Measurements from ENCODE around the gene C17orf100. TPM values are rescaled to one million over a fixed set of nuclear protein-coding genes. Genes with fewer than 3 reads are reported as not detected.
"Not testable (repeated sequence)": the region's sequence is repeated elsewhere in the genome, so short reads cannot be mapped to it uniquely, and the experiment has no call there.

The C17orf100 gene
- total and polyA plus RNA-seq, 9 donors = 0.98 to 4.1 (median 3.6) TPM

- H3K4me3 ChIP-seq (ENCODE audit: low read length); H3K27ac ChIP-seq (ENCODE audit: low read length); DNase-seq; H3K9me3 ChIP-seq (replicated peaks; ENCODE audit: control insufficient read depth, low read depth, low read length); H3K36me3 ChIP-seq (ENCODE audit: control insufficient read depth, insufficient read depth, low read length): not testable (repeated sequence)
- Histone ChIP-seq H3K4me1 (ENCODE audit: control insufficient read depth, insufficient read depth, low read length) (peaks cover 24% of the 10 kb centered on the region), H3K27me3 (ENCODE audit: control insufficient read depth, insufficient read depth, low read length) (peaks cover 56% of the 10 kb centered on the region)
- 0% methylated on average over 3 of the region's 41 CpGs for WGBS (ENCODE audit: insufficient coverage)
Measured at GRCh38 chr17:6655732-6656361, 4.3 kb downstream of the C17orf100 start.

- not testable (repeated sequence) for H3K9me3 ChIP-seq (replicated peaks; ENCODE audit: control insufficient read depth, low read depth, low read length); DNase-seq; H3K4me3 ChIP-seq (ENCODE audit: low read length); H3K36me3 ChIP-seq (ENCODE audit: control insufficient read depth, insufficient read depth, low read length); H3K27ac ChIP-seq (ENCODE audit: low read length)
- H3K4me1 ChIP-seq (ENCODE audit: control insufficient read depth, insufficient read depth, low read length) = peaks cover 19% of the 10 kb centered on the region
- H3K27me3 ChIP-seq (ENCODE audit: control insufficient read depth, insufficient read depth, low read length) = peaks cover 53% of the 10 kb centered on the region
- whole genome bisulfite sequencing (ENCODE audit: insufficient coverage) = 5% methylated on average over 28 of the region's 55 CpGs
Measured at GRCh38 chr17:6656797-6657632, 5.5 kb downstream of the C17orf100 start.

GRCh38 chr17:6657633-6658287 is 6.2 kb downstream of the C17orf100 start:
- Histone ChIP-seq H3K4me1 (ENCODE audit: control insufficient read depth, insufficient read depth, low read length) (peaks cover 13% of the 10 kb centered on the region), H3K36me3 (ENCODE audit: control insufficient read depth, insufficient read depth, low read length) (no peaks in the 10 kb centered on the region), H3K4me3 (ENCODE audit: low read length) (no peak overlapping the region), H3K27me3 (ENCODE audit: control insufficient read depth, insufficient read depth, low read length) (peaks cover 52% of the 10 kb centered on the region), H3K9me3 (replicated peaks; ENCODE audit: control insufficient read depth, low read depth, low read length) (no peaks in the 10 kb centered on the region), H3K27ac (ENCODE audit: low read length) (no peak overlapping the region)
- DNase-seq = no peak
- WGBS (ENCODE audit: insufficient coverage) = 71% methylated on average over 11 of the region's 18 CpGs

- not testable (repeated sequence) for H3K4me3 ChIP-seq (ENCODE audit: low read length); H3K9me3 ChIP-seq (replicated peaks; ENCODE audit: control insufficient read depth, low read depth, low read length); H3K27ac ChIP-seq (ENCODE audit: low read length); H3K36me3 ChIP-seq (ENCODE audit: control insufficient read depth, insufficient read depth, low read length); DNase-seq
- Histone ChIP-seq H3K27me3 (ENCODE audit: control insufficient read depth, insufficient read depth, low read length) (peaks cover 52% of the 10 kb centered on the region), H3K4me1 (ENCODE audit: control insufficient read depth, insufficient read depth, low read length) (peaks cover 12% of the 10 kb centered on the region)
- WGBS (ENCODE audit: insufficient coverage) = no CpG with 5 or more reads among the region's 5 CpGs
Measured at GRCh38 chr17:6658411-6658810, 6.8 kb downstream of the C17orf100 start.

- Histone ChIP-seq H3K27ac (ENCODE audit: low read length) (no peak overlapping the region), H3K9me3 (replicated peaks; ENCODE audit: control insufficient read depth, low read depth, low read length) (no peaks in the 10 kb centered on the region), H3K4me3 (ENCODE audit: low read length) (no peak overlapping the region), H3K27me3 (ENCODE audit: control insufficient read depth, insufficient read depth, low read length) (peaks cover 40% of the 10 kb centered on the region), H3K4me1 (ENCODE audit: control insufficient read depth, insufficient read depth, low read length) (peaks cover 2% of the 10 kb centered on the region), H3K36me3 (ENCODE audit: control insufficient read depth, insufficient read depth, low read length) (no peaks in the 10 kb centered on the region)
- 75% methylated on average over 9 of the region's 9 CpGs for WGBS (ENCODE audit: insufficient coverage)
- DNase-seq = no peak
Measured at GRCh38 chr17:6660101-6660500, 8.5 kb downstream of the C17orf100 start.

GRCh38 chr17:6660805-6661463 is 9.4 kb downstream of the C17orf100 start:
- H3K36me3 ChIP-seq (ENCODE audit: control insufficient read depth, insufficient read depth, low read length) = no peaks in the 10 kb centered on the region
- H3K4me3 ChIP-seq (ENCODE audit: low read length) = no peak overlapping the region
- DNase-seq = peak; percentile 27
- no peaks in the 10 kb centered on the region for H3K4me1 ChIP-seq (ENCODE audit: control insufficient read depth, insufficient read depth, low read length)
- WGBS (ENCODE audit: insufficient coverage) = 48% methylated on average over 8 of the region's 11 CpGs
- H3K9me3 ChIP-seq (replicated peaks; ENCODE audit: control insufficient read depth, low read depth, low read length) = no peaks in the 10 kb centered on the region
- H3K27ac ChIP-seq (ENCODE audit: low read length) = no peak overlapping the region
- peaks cover 34% of the 10 kb centered on the region for H3K27me3 ChIP-seq (ENCODE audit: control insufficient read depth, insufficient read depth, low read length)

GRCh38 chr17:6661464-6661848 is 9.9 kb downstream of the C17orf100 start:
- Histone ChIP-seq H3K4me1 (ENCODE audit: control insufficient read depth, insufficient read depth, low read length) (no peaks in the 10 kb centered on the region), H3K27me3 (ENCODE audit: control insufficient read depth, insufficient read depth, low read length) (peaks cover 30% of the 10 kb centered on the region)
- WGBS (ENCODE audit: insufficient coverage) = no CpG with 5 or more reads among the region's 2 CpGs

GRCh38 chr17:6663200-6663599 is 11.6 kb downstream of the C17orf100 start:
- H3K27ac ChIP-seq (ENCODE audit: low read length); H3K9me3 ChIP-seq (replicated peaks; ENCODE audit: control insufficient read depth, low read depth, low read length); DNase-seq; H3K36me3 ChIP-seq (ENCODE audit: control insufficient read depth, insufficient read depth, low read length); H3K4me1 ChIP-seq (ENCODE audit: control insufficient read depth, insufficient read depth, low read length); H3K4me3 ChIP-seq (ENCODE audit: low read length): not testable (repeated sequence)
- WGBS (ENCODE audit: insufficient coverage) = 88% methylated on average over 9 of the region's 14 CpGs
- H3K27me3 ChIP-seq (ENCODE audit: control insufficient read depth, insufficient read depth, low read length) = peaks cover 23% of the 10 kb centered on the region

More at GRCh38 chr17:6661464-6661848, 9.9 kb downstream of the C17orf100 start:
- DNase-seq = no peak
- Histone ChIP-seq H3K4me3 (ENCODE audit: low read length) (no peak overlapping the region), H3K36me3 (ENCODE audit: control insufficient read depth, insufficient read depth, low read length) (no peaks in the 10 kb centered on the region), H3K27ac (ENCODE audit: low read length) (no peak overlapping the region), H3K9me3 (replicated peaks; ENCODE audit: control insufficient read depth, low read depth, low read length) (no peaks in the 10 kb centered on the region)

GRCh38 chr17:6666077-6666521 is 14.5 kb downstream of the C17orf100 start:
- no peak overlapping the region for H3K4me3 ChIP-seq (ENCODE audit: low read length)
- peak; percentile 86 for DNase-seq
- H3K27ac ChIP-seq (ENCODE audit: low read length) = no peak overlapping the region
- H3K9me3 ChIP-seq (replicated peaks; ENCODE audit: control insufficient read depth, low read depth, low read length) = no peaks in the 10 kb centered on the region
- H3K36me3 ChIP-seq (ENCODE audit: control insufficient read depth, insufficient read depth, low read length) = no peaks in the 10 kb centered on the region
- peaks cover 24% of the 10 kb centered on the region for H3K27me3 ChIP-seq (ENCODE audit: control insufficient read depth, insufficient read depth, low read length)
- 22% methylated on average over 9 of the region's 9 CpGs for WGBS (ENCODE audit: insufficient coverage)
- H3K4me1 ChIP-seq (ENCODE audit: control insufficient read depth, insufficient read depth, low read length) = no peaks in the 10 kb centered on the region

- Histone ChIP-seq H3K4me3 (ENCODE audit: low read length) (no peak overlapping the region), H3K27ac (ENCODE audit: low read length) (no peak overlapping the region), H3K4me1 (ENCODE audit: control insufficient read depth, insufficient read depth, low read length) (no peaks in the 10 kb centered on the region), H3K9me3 (replicated peaks; ENCODE audit: control insufficient read depth, low read depth, low read length) (no peaks in the 10 kb centered on the region), H3K27me3 (ENCODE audit: control insufficient read depth, insufficient read depth, low read length) (peaks cover 23% of the 10 kb centered on the region), H3K36me3 (ENCODE audit: control insufficient read depth, insufficient read depth, low read length) (no peaks in the 10 kb centered on the region)
- 91% methylated on average over 4 of the region's 6 CpGs for WGBS (ENCODE audit: insufficient coverage)
- DNase-seq = no peak
Measured at GRCh38 chr17:6666557-6666956, 15.0 kb downstream of the C17orf100 start.
